GM18498 (cell line): ENCODE results near the gene NR3C1.
A peak's percentile ranks its signal among the peaks of the same experiment; 100 is the strongest.

ENCODE experiments used
- ATAC-seq: cut with Tn5 transposase; IDR thresholded peaks from one replicate; pipeline ENCODE4 v1.9.1; 2021; ENCODE audit warnings: mild to moderate bottlenecking, moderate library complexity; ENCODE audit not compliant: unreplicated experiment

Gene NR3C1

DNA sequence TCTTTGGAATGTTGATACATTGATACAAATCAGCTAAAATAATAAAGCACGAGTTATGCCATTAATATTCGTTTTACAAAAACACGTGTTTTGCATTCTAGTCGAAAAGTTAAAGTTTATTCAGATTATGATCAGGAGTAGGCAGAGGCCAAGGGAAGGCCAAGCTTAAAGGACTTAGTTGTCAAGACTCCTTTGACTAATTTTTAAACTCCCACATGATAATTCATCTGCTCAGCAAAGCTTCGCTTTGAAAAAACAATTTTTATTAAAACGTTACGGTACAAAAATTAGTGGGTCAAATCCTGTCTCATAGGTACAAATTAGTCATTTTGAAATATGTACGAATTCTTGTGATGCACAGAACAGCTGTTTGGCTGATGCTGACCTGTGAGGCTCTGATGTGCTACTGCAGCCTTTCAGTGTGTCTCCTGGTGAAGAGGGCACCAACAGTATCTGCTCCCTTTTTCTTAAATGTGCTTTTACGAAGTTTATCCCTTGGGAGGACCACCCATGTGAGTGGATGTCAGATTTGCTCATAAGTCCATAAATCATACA is 23.0 kb upstream of the NR3C1 start:
- ATAC-seq, result peak; percentile 69

DNA sequence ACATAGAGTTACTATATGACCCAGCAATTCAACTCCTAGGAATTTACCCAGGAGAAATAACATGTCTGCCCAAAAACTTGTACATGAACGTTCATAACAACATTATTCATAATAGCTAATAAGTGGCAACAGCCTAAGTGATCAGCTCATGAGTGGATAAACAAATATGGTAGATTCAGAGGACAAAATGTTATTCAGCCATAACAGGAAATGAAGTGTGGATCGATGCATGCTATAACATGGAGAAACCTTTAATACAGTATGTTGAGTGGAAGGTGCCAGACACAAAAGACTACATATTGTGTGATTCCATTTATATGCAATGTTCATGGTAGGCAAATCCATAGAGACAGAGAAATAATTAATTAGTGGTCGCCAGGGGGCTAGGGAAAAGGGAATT is 22.3 kb upstream of the NR3C1 start:
- ATAC-seq, result no peak

DNA sequence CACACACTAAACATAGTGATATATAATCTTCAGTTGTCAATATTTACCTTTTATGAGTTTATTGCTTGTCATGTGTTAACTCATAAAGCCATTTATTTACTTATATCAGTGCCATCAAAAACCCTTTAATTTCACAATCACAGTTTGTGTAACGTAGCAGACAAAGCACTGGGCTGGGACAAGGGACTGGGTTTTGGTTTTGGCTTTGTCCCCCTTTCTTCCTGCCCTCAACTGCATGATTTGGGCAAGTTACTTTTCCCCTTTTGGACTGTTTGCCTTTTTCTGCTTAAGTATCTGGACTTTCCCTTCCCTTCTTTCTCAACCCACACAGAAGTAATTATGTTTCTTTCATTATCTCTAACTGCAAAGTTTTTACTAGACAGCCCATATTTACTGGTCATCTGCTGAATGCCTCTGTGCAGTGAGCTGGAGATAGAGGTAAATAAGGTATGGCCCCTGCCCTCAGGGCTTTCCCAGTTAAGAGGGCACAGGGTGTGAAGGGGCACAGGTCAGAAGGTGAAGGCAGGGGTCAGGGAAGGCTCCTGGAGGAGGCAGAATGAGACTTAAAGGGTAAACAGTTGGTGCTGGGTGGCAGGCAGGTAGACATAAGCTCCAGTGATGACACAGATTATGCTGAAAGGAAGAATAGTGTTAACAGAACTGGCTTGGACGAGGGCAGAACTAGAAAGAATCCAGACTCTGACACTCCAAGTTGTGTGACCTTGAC is 14.8 kb upstream of the NR3C1 start:
- peak; percentile 46 for ATAC-seq

DNA sequence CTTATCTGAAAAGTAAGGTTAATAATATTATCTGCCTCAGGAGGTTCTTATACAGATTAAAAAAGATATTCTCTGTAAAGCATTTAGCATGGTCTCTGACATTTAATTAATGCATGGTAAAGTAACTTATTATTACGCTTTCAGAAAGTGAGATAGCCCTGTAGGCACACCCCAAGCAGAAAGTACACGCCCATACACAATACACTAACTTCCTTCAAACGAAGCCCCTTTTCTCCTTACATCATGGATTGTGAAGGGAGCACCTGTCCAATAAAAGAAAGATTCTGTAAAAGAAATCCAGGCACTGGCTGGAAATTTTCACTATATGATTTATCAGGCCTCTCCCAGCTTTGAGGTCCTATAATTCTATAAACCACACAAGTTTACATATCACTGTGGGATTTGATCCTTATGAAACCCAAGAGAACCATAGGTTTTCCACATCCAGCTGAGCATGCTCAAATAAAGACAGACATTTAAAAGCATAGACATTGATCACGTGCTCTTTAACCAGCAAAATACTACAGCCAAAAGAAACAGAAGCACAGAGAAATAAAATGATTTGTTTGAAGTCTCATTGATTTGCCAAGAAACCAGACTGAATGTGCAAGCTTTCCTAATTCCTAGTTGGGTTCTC is 14.1 kb upstream of the NR3C1 start:
- no peak for ATAC-seq

DNA sequence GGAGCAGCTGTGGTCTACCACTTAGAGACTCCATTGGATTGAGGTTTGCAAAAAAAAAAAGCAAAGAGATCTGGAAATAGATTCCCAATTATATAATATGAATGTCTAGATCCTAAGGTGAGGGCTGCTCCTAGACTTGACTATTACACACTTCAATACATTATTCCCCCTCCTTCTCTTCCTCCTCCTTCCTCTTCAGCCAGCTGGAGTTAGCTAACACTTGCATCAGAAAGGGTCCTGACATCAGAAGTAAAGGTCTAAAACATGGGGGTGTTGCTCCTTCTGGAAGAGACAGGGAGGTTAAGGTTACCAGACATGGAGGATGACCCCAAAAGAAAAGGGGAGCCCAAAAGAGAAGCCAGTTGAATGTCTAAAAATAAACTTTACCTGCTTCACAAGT is 12.9 kb upstream of the NR3C1 start:
- ATAC-seq, result no peak

DNA sequence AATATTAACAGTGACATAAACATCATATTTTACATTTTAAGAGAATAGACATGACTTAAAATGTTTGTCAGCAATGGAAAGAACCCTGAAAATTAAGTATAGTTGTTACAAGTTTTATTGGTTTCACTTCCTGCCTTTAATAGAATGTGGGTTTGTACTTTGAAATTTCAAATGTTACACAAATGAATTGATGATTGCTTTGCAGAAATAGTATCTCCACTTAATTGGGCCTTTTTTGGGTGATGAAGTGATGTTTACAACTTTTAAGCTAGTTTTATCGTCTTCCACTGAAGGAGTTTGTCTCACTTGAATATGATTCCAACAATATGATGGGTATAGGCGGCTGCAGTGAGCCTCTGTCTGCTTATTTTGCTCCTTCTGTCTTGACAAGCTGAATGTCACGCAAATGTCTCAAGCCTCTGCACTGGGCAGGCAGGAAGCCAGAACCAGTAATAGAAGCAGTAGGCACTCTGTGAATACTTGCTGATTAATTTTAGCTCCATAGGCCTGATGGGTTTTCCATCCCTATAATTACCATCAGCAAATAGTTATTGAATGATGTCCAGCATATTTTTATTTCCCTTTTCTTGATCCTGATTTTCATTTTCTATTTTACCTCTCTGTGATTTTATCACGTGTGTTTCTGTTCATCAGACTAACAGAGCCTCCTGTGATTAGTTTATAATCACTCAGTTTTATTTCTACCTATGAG is 10.6 kb upstream of the NR3C1 start:
- peak; percentile 91 for ATAC-seq

DNA sequence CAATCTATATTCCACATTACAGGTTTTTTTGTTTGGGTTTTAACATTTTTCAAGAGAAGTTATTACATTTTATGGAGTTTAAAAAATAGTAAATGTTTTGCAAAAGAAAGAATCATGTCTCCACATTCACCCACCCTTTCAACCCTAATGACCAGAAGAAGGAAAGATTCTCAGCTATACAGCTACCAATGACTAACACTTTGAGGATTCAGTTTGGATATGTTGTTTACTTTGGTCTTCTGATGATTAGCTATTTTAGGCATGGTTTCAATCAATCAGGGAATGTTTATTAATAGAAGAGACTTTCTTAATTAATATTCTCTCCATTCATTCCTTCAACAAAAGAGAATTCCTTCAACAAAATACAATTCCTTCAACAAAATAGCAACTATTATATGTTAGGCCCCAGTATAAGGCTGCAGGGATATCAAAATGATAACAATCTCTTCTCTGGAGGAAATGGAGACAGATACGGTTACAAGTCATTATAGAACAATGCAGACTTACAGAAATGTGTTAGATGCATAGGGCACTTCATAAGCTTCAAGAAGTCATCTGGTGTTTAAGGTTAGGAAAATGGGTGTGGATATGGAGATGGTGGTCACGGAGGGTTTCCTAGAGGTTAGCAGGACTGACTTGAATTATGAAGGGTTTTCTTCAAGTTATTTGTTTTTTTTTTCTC is 9.3 kb upstream of the NR3C1 start:
- no peak for ATAC-seq

DNA sequence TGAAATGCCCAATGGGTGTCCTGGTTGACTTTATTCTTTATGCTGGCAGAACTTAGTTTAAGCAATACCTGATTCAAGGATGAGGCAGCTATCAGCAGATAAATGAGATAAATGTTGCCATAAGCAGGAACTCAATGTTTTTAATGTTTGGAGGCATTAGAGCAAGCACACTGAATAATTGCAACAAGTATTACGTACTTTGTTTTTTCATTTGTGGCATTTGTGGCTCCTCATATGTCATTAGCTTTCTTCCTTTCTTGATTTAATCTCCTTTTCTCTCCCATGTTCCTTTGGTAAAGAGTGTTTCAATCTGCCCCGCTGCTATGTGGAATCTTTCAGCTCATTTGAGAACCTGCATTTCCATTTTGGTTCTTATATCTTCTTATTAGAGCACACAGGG is 6.4 kb upstream of the NR3C1 start:
- no peak for ATAC-seq

DNA sequence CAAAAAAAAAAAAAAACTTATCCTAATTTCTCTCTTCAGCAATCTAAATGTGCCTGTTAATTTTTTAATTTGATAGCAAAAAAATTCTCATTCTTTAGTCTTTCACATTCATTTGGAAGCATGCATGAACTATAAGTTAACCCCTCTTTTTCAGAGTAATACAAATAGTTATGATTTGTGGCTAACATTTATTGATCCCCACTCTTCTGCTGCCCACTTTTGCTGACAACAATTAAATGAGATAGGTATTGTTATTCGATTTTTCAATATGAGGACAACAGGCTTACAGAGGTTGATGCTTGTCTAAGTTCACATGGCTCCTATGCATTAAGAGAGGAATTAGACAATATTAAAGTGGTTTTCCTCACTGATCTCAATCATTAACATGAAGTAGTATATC is 2.9 kb upstream of the NR3C1 start:
- no peak for ATAC-seq

DNA sequence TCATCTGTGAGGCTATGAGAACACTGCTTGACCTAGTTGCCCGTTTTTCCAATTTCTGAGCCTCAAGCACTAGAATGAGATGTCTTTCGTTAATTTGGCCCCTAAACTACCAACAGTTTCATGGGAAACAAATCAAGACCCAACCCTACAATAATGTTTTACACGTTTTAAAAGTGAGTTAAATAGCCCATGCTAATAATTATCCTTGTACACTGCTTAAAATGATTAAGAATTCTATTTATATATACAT is 2.3 kb upstream of the NR3C1 start:
- no peak for ATAC-seq

DNA sequence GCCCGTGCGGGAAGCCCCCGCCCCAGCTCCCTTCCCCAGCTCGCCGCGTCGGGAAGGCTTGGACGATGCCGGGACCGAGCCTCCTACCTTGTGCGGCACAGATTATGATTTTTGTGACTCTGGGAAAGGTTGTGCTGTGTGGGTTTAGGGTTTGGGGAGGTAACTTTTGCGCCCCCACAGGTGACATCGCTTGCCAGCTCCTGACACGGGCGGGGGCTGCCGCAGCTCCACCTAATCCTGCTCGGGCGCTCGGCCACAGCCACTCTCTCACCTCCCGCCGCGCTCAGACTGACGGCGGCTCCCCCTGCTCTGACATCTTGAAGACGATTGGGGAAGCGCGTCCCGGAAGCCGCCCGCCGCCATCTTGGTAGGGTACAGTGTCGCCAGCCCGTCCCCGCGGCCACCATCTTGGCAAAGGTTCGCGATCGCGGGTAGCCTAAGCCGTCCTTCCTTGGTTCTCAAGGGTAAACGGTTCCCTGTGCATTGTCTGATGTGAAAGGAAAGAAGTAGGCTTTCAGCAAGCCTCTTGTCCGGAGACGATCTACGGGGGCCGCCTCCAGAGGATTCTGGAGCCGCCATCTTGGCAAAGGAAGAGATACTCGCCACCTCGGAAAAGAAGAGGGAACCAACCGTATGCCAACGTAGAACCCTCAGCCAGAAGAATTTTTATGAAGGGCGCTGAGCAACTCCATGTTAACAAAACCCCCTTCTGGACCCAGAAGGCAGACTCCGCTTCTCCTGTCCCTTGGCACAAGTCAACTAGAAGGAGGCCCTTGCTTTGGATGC is 1.8 kb upstream of the NR3C1 start:
- ATAC-seq, result peak; percentile 34

DNA sequence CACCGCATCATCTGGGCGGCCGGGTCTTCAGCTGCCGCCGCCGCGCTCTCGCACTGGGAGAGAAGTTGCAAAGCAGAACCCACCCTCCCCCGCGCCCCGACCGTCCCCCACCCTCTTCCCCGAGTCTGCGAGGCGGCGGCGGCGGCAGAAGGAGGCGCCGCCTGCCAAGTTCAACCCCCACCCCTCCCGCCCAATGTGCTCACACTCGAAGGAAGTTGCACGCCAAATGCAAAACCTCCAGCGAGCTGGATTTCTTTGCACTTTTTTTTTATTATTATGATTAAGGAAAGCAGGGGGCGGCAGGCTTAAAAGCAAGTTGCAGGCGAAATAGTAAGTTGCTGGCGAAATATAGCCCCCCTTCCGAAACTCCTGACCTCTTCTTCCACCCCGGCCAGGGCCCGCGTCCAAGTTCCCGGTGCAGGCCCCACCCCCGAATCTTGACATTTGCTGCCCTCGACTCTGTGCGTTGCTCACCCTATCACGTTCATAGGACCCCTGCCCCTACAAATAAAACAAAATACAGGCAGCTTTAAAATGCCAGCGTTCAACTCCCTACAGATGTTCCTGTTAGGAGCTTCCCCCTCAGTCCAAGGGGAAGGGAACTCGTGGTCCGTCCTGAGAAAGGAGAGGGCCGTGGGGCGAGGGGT is 1.1 kb upstream of the NR3C1 start:
- peak; percentile 20 for ATAC-seq

DNA sequence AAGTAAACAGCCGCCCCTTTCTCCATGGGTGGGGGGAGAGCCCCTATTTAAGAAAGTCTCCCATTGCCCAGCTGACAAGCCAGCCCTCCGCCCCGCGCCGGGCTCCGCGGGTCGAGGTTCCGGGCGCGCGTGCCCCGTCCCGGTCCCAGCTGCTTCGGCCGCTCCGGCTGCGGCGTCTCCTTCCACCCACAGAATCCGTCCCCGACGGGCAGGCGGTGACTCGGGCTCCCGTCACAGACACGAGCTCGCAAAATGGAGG is 223 bp downstream of the NR3C1 start:
- peak; percentile 17 for ATAC-seq

DNA sequence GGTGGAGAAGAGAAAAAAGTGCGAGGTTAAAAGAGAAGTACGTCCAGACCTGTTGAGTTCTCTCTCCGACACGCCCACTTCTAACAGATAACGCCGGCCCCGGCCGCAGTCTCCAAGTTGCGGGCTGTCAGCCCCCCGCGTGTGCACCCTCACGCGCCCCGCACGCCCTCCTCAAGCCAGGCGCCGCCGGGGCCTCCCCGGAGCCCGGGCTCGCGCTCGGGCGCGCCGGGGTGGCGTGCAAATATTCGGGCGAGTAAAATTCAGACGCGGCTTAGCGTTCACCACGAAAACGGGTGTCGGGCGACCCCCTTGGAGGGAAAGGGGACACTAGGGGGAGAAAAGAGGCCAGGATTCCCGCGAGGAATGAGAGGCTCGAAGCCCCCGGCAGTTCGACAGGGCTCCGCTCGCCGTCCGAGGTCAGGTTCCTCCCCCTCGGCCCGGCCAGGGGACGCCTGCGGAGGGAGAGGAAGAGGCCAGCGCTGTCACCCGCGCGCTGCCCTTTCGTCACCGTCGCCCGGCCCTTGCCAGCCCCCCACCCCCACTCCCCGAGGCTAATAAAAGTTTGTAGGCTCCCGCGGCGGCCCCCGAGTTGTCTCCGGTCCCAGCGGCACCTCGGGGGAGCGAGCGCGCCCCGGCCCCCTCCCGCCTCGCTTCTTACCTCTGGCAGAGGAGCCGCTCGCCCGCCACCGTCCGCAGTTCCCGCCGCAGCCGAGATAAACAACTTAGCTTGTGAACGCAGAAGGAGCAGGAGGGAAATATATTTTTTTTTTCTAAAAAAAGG is 743 bp downstream of the NR3C1 start:
- no peak for ATAC-seq

DNA sequence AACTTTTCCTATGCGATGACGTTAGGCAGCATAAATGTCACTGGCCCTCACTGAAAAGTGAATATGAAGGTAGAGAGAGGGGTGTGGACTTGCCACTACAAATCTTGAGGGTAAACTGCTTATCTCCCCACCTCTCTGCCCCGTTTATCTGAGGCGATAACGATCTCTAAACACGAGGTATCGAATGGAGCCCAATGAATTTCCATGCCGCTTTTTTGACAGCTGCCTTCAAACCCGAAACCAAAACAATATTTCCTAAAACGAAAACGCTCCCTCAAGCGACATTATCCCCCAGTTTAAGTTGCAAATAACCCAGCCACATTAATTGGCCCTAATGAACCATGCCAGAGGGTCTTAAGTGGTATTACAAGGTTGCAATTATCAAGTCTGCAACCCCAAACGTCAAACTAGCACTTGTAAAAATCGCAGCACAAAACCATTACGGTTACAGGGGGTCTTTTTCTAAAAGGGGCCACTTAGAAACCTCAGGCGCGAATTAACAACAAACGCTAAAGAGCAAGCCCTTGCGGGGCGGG is 1.4 kb downstream of the NR3C1 start:
- ATAC-seq, result no peak

DNA sequence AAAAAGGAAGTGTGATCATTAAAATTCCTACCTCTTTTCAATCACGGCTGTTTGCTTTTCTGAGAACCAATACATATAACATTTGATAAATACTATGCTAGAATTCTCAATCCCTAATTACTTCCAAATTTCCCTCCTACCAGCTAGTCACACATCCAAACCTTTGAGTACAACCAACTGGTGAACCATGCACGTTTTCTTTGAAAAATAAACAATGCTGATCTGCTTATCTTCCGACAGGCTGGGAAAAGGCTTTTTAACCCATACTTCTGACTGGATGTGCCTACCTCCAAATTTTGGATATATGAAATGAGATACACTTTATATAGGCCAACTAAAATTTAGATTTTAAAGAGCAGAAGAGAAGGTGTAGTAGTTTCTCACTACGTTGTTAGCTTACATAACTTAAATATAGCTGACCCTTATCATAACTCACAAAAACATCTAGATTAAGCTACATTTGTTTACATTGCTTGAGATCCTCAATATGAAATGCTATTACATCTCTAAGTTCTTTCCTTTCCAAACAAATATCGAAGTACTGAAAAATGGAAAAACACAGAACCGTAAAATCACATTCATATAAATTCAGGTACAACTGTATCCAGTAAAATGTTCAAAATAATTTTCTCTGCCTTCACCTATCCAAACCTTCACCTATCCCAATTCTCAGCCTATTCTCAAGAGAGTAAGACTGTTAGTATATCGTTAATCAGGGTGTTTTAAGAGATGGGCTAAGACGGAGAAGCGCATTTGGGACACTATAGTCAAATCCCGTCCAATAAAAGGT is 2.1 kb downstream of the NR3C1 start:
- no peak for ATAC-seq

DNA sequence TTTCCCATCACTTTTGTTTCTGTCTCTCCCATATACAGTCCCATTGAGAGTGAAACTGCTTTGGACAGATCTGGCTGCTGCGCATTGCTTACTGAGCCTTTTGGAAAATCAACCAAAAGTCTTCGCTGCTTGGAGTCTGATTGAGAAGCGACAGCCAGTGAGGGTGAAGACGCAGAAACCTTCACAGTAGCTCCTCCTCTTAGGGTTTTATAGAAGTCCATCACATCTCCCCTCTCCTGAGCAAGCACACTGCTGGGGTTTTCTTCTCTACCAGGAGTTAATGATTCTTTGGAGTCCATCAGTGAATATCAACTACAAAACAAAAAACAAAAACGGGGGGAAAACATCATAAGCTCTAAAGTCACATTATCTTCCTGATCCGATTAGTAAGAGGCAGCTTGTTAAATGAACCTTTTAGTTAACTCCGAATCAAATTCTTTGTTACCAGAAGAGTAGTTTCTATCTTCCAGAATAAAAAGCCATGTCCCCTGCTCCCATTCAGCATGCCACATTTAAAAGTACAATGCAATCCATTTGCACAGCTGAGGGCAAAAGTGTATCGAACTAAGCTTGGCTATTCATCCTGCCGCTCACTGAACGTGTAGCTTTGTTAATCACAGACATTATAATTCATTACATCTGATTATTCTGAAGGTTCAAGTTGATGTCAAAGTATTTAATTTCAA is 2.8 kb downstream of the NR3C1 start:
- no peak for ATAC-seq
